Activated CD4-positive, alpha-beta T cell treated with anti-CD3 and anti-CD28 coated beads, Interleukin-2, Interleukin-4, amounts not matched to agents 100 ng/mL and 50 ng/mL, durations not matched to agents 16 hours and 8 hours (primary cell): ENCODE measurements around the gene SEC14L5.
"Not testable (repeated sequence)": the region's sequence is repeated elsewhere in the genome, so short reads cannot be mapped to it uniquely, and the experiment has no call there.

Experiments used
- DNase-seq: peaks from one replicate; pipeline ENCODE4 v3.0.0-alpha.2; 2020; ENCODE audit warnings: low spot score

Gene SEC14L5

GRCh38 chr16:4951583-4951982 lies 6.5 kb upstream of the SEC14L5 start:
- not testable (repeated sequence) for DNase-seq

DNA sequence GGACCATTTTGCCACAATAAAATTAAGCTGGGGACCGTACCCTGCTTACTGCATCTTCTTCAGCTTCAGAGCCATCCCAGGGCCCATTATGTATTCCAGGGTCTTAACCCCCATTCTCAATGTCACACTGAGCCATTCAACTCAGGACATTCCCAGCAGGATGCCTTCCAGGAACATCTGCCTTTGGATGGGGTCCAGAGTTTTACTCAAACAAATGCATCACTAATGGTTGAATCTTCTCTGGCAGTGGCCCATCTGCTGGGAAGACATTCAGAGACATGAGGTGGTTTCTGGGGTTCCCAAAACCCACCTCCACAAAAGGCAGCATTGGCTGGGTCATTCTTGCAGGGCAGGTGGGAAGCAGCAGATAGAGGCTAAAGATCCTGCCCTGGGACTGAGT lies 3.4 kb upstream of the SEC14L5 start:
- DNase-seq, result no peak

DNA sequence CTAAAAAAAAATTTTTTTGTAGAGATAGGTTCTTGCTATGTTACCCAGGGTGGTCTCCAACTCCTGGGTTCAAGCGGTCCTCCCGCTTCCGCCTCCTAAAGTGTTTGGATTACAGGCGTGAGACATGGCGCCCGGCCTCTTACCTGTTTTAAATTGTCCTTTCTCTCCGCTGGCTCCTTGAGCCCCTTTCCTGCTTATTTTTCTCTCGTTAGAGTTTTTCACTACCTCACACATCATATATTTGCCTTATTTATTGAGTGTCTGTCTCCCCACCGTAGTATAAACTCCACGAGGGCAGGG lies 760 bp upstream of the SEC14L5 start:
- DNase-seq, result no peak

GRCh38 chr16:4958510-4959438 lies 644 bp downstream of the SEC14L5 start:
- DNase-seq, result no peak

DNA sequence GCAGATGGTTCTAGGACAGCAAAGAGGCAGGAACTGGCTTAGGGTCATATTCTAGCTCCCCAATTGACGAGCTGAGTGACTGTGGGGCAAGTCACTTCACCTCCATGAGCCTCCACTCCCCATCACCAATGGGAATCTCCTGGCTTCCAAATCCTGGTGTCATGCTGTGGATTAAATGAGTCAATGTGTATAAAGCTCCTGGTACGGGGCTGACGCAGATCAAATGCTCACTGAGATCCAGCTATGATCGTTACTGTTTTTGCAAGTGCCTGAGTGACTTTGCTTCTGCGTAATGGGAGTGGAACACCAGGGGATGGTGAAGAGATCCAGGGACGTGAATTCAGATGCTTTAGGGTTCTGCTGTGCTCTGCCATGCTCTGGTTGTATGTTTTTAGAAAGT lies 2.4 kb downstream of the SEC14L5 start:
- no peak for DNase-seq

- no peak for DNase-seq
Measured at GRCh38 chr16:4962716-4963115, 4.6 kb downstream of the SEC14L5 start.

GRCh38 chr16:4963527-4963926 lies 5.4 kb downstream of the SEC14L5 start:
- not testable (repeated sequence) for DNase-seq

DNA sequence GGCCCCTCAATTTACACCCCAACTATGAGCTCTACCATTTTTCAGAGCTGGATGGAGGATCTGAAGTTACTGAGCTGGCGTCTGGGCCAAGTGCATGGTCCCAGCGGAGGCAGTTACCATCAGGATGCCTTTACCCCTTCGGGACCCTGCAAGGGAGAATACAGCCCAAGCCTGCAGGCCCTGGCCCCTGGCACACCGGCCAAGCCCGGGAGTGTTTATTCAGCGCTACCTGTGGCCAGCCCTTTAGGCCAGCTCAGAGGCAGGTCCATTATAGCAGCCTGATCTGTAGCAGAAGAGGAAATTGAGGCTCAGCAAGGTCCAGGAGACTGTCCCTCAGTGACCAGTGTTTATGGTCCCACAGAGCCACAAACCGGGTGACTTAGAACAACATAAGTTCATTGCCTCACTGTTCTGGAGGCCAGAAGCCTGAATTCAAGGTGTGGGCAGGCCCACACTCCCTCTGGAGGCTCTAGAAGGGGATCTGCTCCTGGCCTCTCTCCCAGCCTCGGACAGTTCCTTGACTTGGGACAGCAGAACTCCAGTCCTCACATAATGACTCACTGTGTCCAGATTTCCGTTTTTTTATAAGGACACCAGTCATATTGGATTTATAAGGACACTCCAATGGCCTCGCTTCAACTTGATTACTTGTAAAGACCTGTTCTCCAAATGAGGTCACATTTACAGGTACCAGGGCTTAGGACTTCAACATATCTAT lies 8.8 kb downstream of the SEC14L5 start:
- DNase-seq, result no peak

DNA sequence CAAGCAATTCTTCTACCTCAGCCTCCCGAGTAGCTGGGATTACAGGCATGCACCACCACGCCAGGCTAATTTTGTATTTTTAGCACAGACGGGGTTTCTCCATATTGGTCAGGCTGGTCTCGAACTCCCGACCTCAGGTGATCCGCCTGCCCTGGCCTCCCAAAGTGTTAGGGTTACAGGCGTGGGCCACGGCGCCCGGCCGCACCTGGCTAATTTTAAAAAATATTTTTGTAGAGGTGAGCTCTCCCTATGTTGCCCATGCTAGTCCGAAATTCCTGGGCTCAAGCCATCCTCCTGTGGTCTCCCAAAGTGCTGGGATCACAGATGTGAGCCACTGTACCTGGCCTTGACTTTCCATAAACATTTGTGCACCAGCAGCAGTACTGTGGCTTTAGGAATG lies 10.1 kb downstream of the SEC14L5 start:
- not testable (repeated sequence) for DNase-seq

GRCh38 chr16:4968879-4969483 lies 10.9 kb downstream of the SEC14L5 start:
- DNase-seq, result no peak

DNA sequence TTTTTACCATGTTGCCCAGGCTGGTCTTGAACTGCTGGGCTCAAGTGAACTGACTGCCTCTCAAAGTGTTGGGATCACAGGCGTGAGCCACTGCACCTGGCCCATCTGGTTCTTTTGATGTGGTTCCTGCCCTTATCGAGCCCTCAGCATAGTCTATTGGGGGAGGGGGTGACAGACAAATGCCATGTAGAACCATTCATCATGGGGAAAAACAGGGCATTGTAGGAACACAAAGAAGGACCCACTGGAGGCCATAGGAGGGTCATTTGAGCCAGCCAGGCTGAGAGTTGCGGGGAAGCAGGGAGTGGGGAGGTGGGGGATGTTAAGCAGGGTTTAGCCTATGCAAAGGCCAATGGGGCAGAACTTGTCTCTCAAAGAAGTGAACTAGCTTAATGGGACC lies 11.9 kb downstream of the SEC14L5 start:
- no peak for DNase-seq

GRCh38 chr16:4972938-4973587 lies 14.9 kb downstream of the SEC14L5 start:
- DNase-seq, result peak; percentile 72

- DNase-seq, result no peak
Measured at GRCh38 chr16:4976079-4976478, 17.9 kb downstream of the SEC14L5 start.

DNA sequence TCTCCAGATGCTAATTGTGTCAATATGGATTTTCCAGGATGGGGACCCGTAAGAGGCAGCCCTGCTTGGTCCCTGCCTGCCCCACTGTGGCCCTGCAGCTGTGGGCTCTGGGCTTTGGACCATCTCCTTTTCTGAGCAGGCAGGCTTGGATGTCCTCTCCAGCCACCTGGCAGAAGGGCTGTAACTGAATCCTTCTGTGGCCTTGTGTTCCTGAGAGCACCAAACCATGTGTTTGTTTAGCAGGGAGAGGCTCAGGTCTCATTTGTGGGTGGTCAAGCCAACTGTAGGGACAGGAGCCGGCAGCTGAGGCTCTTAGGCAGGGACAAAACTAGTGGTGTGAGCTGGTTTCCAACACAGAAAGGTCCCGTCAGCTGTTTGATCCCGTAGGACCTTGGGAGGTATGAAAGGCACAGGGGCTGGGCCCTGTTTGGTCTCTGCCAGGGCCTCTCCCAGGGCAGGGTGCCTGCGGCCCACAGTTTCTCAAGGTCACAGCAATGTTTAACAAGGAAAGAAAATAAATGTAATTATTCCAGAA lies 18.5 kb downstream of the SEC14L5 start:
- no peak for DNase-seq

DNA sequence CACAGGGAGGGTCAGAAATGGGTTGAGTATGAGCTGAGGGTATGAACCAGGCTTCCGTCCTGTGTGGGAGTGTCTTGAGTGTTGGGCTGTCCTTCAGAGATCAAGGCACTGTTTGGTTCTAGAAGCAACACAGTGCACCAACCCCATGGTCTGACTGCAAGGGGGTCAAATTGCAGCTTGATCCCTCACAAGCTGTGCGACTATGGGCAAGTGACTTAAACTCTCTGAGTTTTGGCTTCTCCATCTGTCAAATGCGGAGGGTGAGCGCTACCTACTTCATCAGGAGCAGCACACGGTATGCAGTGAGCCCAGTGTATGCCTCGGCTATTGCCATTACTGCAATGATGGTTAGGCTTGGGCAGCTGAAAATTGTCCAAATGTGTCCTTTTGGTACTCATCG lies 21.0 kb downstream of the SEC14L5 start:
- DNase-seq, result no peak

- DNase-seq, result no peak
Measured at GRCh38 chr16:4979736-4980660, 21.9 kb downstream of the SEC14L5 start.

DNA sequence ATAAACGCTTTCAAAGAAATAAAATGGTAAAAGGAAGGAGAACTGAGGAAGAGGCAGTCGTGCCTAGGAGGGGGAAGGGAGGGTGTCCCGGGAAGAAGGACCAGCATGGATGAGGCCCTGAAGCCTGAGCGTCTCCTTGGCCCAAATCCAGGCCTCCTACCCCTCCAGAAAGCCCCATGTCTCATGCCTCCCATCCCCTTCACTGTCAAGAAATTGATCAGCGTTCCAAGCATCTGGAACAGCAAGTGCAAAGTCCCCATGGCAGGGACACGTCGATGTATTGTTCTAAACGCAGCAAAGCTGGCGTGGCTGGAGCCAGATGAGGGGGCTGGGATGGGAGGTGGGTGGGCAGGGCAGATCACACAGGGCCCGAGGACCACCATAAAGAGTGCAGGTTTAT lies 22.6 kb downstream of the SEC14L5 start:
- DNase-seq, result no peak

- DNase-seq, result no peak
Measured at GRCh38 chr16:4981473-4981872, 23.3 kb downstream of the SEC14L5 start.

DNA sequence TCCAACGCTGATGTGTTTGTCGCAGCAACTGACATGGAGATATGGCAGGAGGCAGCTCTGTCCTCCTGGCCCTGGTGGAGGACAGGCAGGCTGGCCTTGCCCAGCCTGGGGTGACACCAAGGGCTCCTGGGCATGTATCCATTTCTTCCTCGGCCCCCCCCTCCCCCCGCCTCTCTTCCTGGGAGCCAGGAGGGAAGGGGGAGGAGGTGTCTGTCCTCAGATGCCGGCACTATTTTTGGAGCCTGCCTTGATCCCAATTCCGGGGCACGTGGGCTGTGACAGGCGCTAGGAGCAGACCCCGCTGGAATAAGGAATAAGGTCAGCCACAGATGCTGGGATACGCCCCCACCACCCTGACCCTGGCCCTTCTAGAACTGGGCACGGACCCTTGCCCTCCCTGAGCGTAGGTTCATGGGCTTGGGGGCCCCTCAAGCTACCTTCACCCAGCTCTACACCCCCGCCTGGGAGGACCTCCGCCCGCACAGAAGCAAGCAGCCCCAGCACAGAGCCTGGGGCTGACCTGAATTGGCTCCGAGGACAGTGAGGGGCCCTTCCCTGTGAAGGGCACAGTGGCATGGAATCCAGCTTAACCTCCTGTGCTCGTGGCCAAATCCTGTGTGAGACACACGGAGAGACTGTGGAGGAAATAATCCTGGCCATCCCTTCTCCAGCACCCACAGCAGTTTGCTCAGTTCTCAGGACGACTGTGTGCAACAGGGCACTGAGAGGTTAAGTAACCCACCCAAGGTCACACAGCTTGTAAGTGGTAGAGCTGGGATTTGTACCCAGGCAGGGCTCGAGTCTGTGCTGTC lies 24.1 kb downstream of the SEC14L5 start:
- DNase-seq, result no peak
